IMR-90 (cell line): ENCODE measurements around the gene CD81. TPM values are rescaled to one million over a fixed set of nuclear protein-coding genes. Genes with fewer than 3 reads are reported as not detected.

Experiments used
- ATAC-seq: fragments of 200-7000 bp; cut with Tn5 transposase; 2 replicates; pipeline ENCODE4 v1.9.1; 2020; ENCODE audit warnings: low read depth, mild to moderate bottlenecking, moderate library complexity
- BruUV-seq: library from RNA; stranded (reverse); fragments of 400-500 nt; replicated peaks from 2 replicates; lab custom pipeline; 2021; lab: Mats Ljungman, UMichigan
- CTCF ChIA-PET: fragments of 300-600 bp; formaldehyde crosslinking; extraction: SDS; loops from one replicate; lab custom pipeline; 2021; ENCODE audit warnings: antibody characterized with exemption; lab: Yijun Ruan, JAX
- POLR2A ChIA-PET: fragments of 300-600 bp; sonication (Branson Sonifier 250); formaldehyde crosslinking; loops from one replicate; lab custom pipeline; 2022; ENCODE audit warnings: antibody characterized with exemption; ENCODE audit not compliant: unreplicated experiment; lab: Charles Lee
- DNase-seq: peaks from one replicate; pipeline ENCODE4 v3.0.0; 2013
- H2AFZ ChIP-seq: replicated peaks from 2 replicates; pipeline ENCODE3; 2013; ENCODE audit warnings: low read length, mild to moderate bottlenecking; ENCODE audit not compliant: poor library complexity
- H2AK5ac ChIP-seq: 2 replicates; pipeline ENCODE4 v1.6.1; 2013; ENCODE audit warnings: low read depth, low read length, inconsistent platforms
- H2AK9ac ChIP-seq: replicated peaks from 2 replicates; pipeline ENCODE3; 2013; ENCODE audit warnings: mild to moderate bottlenecking, low read depth, low read length, moderate library complexity; ENCODE audit not compliant: poor library complexity
- H2BK120ac ChIP-seq: 2 replicates; pipeline ENCODE4 v1.6.1; 2013; ENCODE audit warnings: low read depth, low read length, inconsistent platforms
- H2BK15ac ChIP-seq: 3 replicates; pipeline ENCODE4 v1.6.1; 2013; ENCODE audit warnings: low read depth, low read length, inconsistent platforms
- H2BK20ac ChIP-seq: 2 replicates; pipeline ENCODE4 v1.6.1; 2013; ENCODE audit warnings: low read depth, mild to moderate bottlenecking, inconsistent platforms, low read length, moderate library complexity
- H2BK5ac ChIP-seq: 2 replicates; pipeline ENCODE4 v1.6.1; 2013; ENCODE audit warnings: mild to moderate bottlenecking, low read depth, low read length, inconsistent platforms; ENCODE audit not compliant: poor library complexity, severe bottlenecking
- H3K14ac ChIP-seq: replicated peaks from 2 replicates; pipeline ENCODE4 v1.6.1; 2013; ENCODE audit warnings: low read depth, low read length, inconsistent platforms
- H3K18ac ChIP-seq: 2 replicates; pipeline ENCODE4 v1.6.1; 2013; ENCODE audit warnings: low read depth, low read length, control low read depth
- H3K23ac ChIP-seq: 2 replicates; pipeline ENCODE4 v1.6.1; 2013; ENCODE audit warnings: low read depth, low read length, inconsistent platforms
- H3K27ac ChIP-seq: 2 replicates; pipeline ENCODE4 v1.5.1; 2013; ENCODE audit warnings: mild to moderate bottlenecking, control low read depth, low read length; ENCODE audit not compliant: insufficient read depth
- H3K27me3 ChIP-seq: 2 replicates; pipeline ENCODE4 v1.6.1; 2013; ENCODE audit warnings: low read length; ENCODE audit not compliant: control insufficient read depth, insufficient read depth
- H3K36me3 ChIP-seq: 2 replicates; pipeline ENCODE4 v1.6.1; 2013; ENCODE audit warnings: low read length, mixed read lengths; ENCODE audit not compliant: control insufficient read depth, insufficient read depth
- H3K4ac ChIP-seq: 2 replicates; pipeline ENCODE4 v1.6.1; 2013; ENCODE audit warnings: low read depth, low read length, inconsistent platforms
- H3K4me1 ChIP-seq: 2 replicates; pipeline ENCODE4 v1.6.1; 2013; ENCODE audit warnings: low read length, mixed read lengths; ENCODE audit not compliant: control insufficient read depth, insufficient read depth
- H3K4me2 ChIP-seq: 2 replicates; pipeline ENCODE4 v1.6.1; 2013; ENCODE audit warnings: low read depth, mild to moderate bottlenecking, control low read depth, low read length, moderate library complexity
- H3K4me3 ChIP-seq: 2 replicates; pipeline ENCODE4 v1.5.1; 2013; ENCODE audit warnings: low read depth, mild to moderate bottlenecking, control low read depth, low read length, moderate library complexity; ENCODE audit not compliant: insufficient read depth
- H3K56ac ChIP-seq: 2 replicates; pipeline ENCODE4 v1.6.1; 2013; ENCODE audit warnings: low read length, inconsistent platforms; ENCODE audit not compliant: insufficient read depth; ENCODE audit errors: extremely low read depth
- H3K79me1 ChIP-seq, 2 experiments: 2 replicates each; pipeline ENCODE4 v1.6.1; 2013; ENCODE audit warnings: low read length in 2 of 2, inconsistent platforms in 1 of 2, low read depth in 1 of 2
- H3K9ac ChIP-seq: 2 replicates; pipeline ENCODE4 v1.6.1; 2013; ENCODE audit warnings: low read depth, low read length, control low read depth
- H3K9me1 ChIP-seq: 2 replicates; pipeline ENCODE4 v1.6.1; 2013; ENCODE audit warnings: low read length, inconsistent platforms; ENCODE audit not compliant: insufficient read depth
- H3K9me3 ChIP-seq: 2 replicates; pipeline ENCODE4 v1.6.1; 2013; ENCODE audit warnings: low read length; ENCODE audit not compliant: control insufficient read depth, insufficient read depth
- H4K20me1 ChIP-seq: 2 replicates; pipeline ENCODE4 v1.6.1; 2013; ENCODE audit warnings: low read length, inconsistent platforms; ENCODE audit not compliant: insufficient read depth
- H4K5ac ChIP-seq: 2 replicates; pipeline ENCODE4 v1.6.1; 2013; ENCODE audit warnings: mild to moderate bottlenecking, low read depth, low read length, control low read depth
- H4K8ac ChIP-seq, 2 experiments: 2 replicates each; pipeline ENCODE4 v1.6.1; 2013; ENCODE audit warnings: low read depth in 2 of 2, low read length in 2 of 2, control low read depth in 1 of 2, inconsistent platforms in 1 of 2
- H4K91ac ChIP-seq: 2 replicates; pipeline ENCODE4 v1.6.1; 2013; ENCODE audit warnings: low read depth, low read length, inconsistent platforms; ENCODE audit not compliant: insufficient read depth
- BHLHE40 ChIP-seq: fragments of 150-350 bp; IDR thresholded peaks from 2 replicates; pipeline ENCODE4 v1.6.1; 2016; ENCODE audit warnings: mild to moderate bottlenecking, low read depth, low read length
- CEBPB ChIP-seq: IDR thresholded peaks from 2 replicates; pipeline ENCODE4 v1.6.1; 2012; ENCODE audit warnings: low read depth, low read length, improper control_type of control experiment
- CHD1 ChIP-seq: IDR thresholded peaks from 2 replicates; pipeline ENCODE4 v1.6.1; 2012; ENCODE audit warnings: low read depth, low read length, improper control_type of control experiment
- FOS ChIP-seq: fragments of 150-350 bp; IDR thresholded peaks from 2 replicates; pipeline ENCODE4 v1.6.1; 2016; ENCODE audit warnings: low read depth, low read length
- MAFK ChIP-seq: IDR thresholded peaks from 2 replicates; pipeline ENCODE4 v1.6.1; 2012; ENCODE audit warnings: low read depth, low read length, improper control_type of control experiment
- MAZ ChIP-seq: IDR thresholded peaks from 2 replicates; pipeline ENCODE4 v1.6.1; 2012; ENCODE audit warnings: low read depth, mild to moderate bottlenecking, low read length, improper control_type of control experiment, moderate library complexity, borderline replicate concordance
- MXI1 ChIP-seq: IDR thresholded peaks from 2 replicates; pipeline ENCODE4 v1.6.1; 2012; ENCODE audit warnings: low read depth, mild to moderate bottlenecking, low read length, moderate library complexity, borderline replicate concordance
- NFE2L2 ChIP-seq: fragments of 150-350 bp; IDR thresholded peaks from 2 replicates; pipeline ENCODE4 v1.6.1; 2016; ENCODE audit warnings: low read depth, mild to moderate bottlenecking, low read length
- POLR2A ChIP-seq: IDR thresholded peaks from 2 replicates; pipeline ENCODE4 v1.6.1; 2012; ENCODE audit warnings: mild to moderate bottlenecking, low read depth, low read length
- RCOR1 ChIP-seq: IDR thresholded peaks from 2 replicates; pipeline ENCODE4 v1.6.1; 2012; ENCODE audit warnings: mild to moderate bottlenecking, low read length, improper control_type of control experiment; ENCODE audit not compliant: insufficient replicate concordance
- RFX5 ChIP-seq: IDR thresholded peaks from 2 replicates; pipeline ENCODE4 v1.8.0; 2012; ENCODE audit warnings: low read depth, mild to moderate bottlenecking, low read length, moderate library complexity
- SMC3 ChIP-seq: fragments of 150-350 bp; IDR thresholded peaks from 2 replicates; pipeline ENCODE4 v1.6.1; 2016; ENCODE audit warnings: low read depth, mild to moderate bottlenecking, antibody characterized with exemption, low read length, moderate library complexity
- WGBS, 2 experiments: methylation state at CpG; one replicate each; pipeline versions ENCODE4 v1.1.5 to v1.1.7; 2013; ENCODE audit warnings: missing lambda C conversion rate in 2 of 2; ENCODE audit not compliant: insufficient read length in 1 of 2; ENCODE audit errors: extremely low coverage in 2 of 2; 5-methylcytosine and 5-hydroxymethylcytosine counted together
- dilution Hi-C: fragments of 300-500 bp; cut with HindIII; formaldehyde crosslinking; loops from one replicate; pipeline ENCODE4 v1.14.3; 2018; ENCODE audit warnings: low sequenced_read_pairs; ENCODE audit not compliant: unreplicated experiment
- in situ Hi-C: fragments of 300-500 bp; cut with MboI; formaldehyde crosslinking; loops from 3 replicates; pipeline ENCODE4 v1.14.3; 2019; ENCODE audit warnings: low sequenced_read_pairs, inconsistent platforms, mixed read lengths
- intact Hi-C: fragments of 100-400 bp; cut with micrococcal nuclease; formaldehyde crosslinking; loops from 2 replicates; pipeline ENCODE4 v1.10.0; 2022
- polyA plus RNA-seq, 3 experiments: library from polyadenylated mRNA; depleted of rRNA; stranded (reverse); fragments of >200 nt; gene quantifications; 2 replicates each; pipeline ENCODE4 v1.2.3, GENCODE V29; 2012; ENCODE audit warnings: low replicate concordance in 1 of 3
- total RNA-seq: library from RNA; depleted of rRNA; stranded (reverse); fragments of >200 nt; gene quantifications from 2 replicates; pipeline ENCODE4 v1.2.3, GENCODE V29; 2012
- TF ChIP-seq, protein P1 (sequence below): conservative IDR thresholded peaks from 2 replicates; pipeline ENCODE4 v1.5.1; 2012; ENCODE audit warnings: mild to moderate bottlenecking, low read depth, low read length, improper control_type of control experiment

CD81 gene
- total and polyA plus RNA-seq, 2 of the 4 experiments (the other 2 are of a cell fraction) = 159 to 689 TPM

DNA sequence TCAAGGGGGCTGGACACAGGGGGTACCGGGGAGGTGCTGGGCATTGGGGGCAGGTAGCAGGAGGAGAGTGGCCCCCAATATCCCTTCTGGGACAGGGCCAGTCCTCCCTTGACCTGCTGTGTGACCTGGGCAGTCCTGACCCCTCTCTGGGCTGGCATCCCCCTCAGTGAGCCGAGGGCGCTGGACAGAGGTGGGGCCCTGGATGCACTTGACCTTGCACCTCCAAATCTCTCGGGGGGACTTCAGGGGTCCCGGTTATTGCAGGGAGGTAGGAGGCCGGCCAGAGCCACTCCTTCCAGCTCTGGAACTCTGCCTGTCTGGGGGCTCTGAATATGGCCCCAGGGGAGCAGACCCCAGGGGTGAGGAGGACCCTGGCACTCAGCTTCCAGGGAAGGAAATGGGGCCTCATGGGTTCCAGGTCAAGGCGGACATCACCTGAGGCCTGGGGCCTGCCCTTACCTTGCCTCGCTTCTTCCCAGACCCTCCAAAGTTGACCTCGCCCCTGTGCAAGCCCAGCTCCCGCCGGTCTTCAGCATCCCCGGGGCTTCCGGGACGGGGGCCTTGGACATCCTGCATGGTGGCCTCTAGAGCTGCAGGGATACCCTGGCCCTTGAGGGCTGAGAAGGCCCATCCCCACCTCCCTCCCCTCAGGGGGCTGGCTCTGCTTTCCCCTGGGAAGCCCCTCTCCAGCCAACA, 45.5 kb downstream of the CD81 start (continued):
- TF ChIP-seq RCOR1 = no peak

DNA sequence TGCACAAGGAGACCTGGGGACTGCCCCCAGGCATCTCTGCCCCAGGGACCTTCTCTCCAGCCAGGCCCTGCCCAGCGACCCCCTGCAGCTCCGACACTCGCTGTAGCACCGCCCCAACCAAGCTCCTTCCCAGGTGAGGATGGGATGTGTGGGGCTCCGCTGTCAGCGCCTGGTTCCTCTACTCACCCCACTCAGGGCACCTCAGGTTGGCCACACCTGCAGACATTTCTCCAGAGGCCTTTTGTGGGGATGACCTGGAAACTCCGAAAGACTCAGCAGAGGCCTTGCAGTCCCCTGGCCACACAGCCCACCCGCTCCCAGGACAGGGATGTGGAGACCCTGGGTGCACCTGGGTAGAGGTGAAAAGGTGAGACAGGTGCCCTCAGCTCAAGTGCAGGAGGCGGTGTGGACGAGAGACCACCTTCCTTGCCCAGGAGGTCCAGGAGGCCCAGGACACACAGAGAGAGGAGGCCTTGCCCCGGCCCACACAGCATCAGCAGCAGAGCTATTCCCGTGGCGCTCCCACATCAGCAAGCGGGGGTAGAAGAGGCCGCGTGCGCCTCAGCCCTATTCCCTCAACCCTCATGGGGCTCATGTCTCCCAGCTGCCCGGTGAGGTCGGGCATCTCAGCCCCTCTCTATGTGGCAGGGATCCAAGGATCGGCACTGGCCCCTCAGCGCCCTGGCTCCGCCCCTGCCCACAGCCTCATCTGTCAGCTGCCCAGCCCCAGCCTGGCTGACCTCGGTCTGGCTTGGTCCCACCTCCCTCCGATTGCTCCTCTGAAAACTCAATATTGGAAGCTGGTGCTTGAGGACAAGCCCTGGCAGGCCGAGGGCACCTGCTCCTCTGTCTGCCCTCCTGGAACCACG, 46.3 kb downstream of the CD81 start:
- Histone ChIP-seq H2AK5ac (no peak overlapping the region), H3K23ac (no peak overlapping the region), H3K18ac (no peak overlapping the region), H2BK15ac (no peak overlapping the region), H2BK20ac (no peak overlapping the region), H3K9me1 (no peaks in the 10 kb centered on the region), H3K4me3 (no peak overlapping the region), H3K27me3 (peaks cover 11% of the 10 kb centered on the region; the same call in 1 of the 2 replicates), H3K4me2 (no peak overlapping the region), H3K79me1 (no peaks in the 10 kb centered on the region), H3K56ac (no peak overlapping the region), H2BK120ac (no peak overlapping the region), H2BK5ac (no peak overlapping the region), H3K9ac (no peak overlapping the region), H3K9me3 (no peaks in the 10 kb centered on the region), H4K5ac (no peak overlapping the region), H3K14ac (no peak overlapping the region), H3K4ac (no peak overlapping the region), H2AFZ (no peak overlapping the region), H4K20me1 (no peaks in the 10 kb centered on the region), H3K27ac (no peak overlapping the region), H3K4me1 (no peaks in the 10 kb centered on the region), H4K8ac (no peak overlapping the region), H2AK9ac (no peak overlapping the region), H4K91ac (no peak overlapping the region), H3K36me3 (no peaks in the 10 kb centered on the region)
- DNase-seq = no peak
- intact Hi-C loops = no loop called here
- BruUV-seq = no TSS peak
- ChIA-PET POLR2A (no interaction called here), CTCF (interaction anchor here (1.1 kb wide), 1 partner anchor 109 kb away, joined by 3 read pairs; no protein-coding TSS in a partner anchor)
- in situ Hi-C loops = loop anchor here (10.0 kb wide), 1 partner anchor 471 kb away; no protein-coding TSS in a partner anchor
- ATAC-seq = no peak
- dilution Hi-C loops = no loop called here
- 48% methylated on average over 6 of the region's 26 CpGs; no CpG with 5 or more reads in 1 of the 2 experiments for WGBS, 2 experiments
- TF ChIP-seq NFE2L2 (no peak), CEBPB (no peak), SMC3 (no peak), BHLHE40 (no peak), RFX5 (no peak), MAZ (no peak), CHD1 (no peak), MAFK (no peak), POLR2A (no peak), MXI1 (no peak), FOS (no peak)
- TF ChIP-seq, protein P1, sequence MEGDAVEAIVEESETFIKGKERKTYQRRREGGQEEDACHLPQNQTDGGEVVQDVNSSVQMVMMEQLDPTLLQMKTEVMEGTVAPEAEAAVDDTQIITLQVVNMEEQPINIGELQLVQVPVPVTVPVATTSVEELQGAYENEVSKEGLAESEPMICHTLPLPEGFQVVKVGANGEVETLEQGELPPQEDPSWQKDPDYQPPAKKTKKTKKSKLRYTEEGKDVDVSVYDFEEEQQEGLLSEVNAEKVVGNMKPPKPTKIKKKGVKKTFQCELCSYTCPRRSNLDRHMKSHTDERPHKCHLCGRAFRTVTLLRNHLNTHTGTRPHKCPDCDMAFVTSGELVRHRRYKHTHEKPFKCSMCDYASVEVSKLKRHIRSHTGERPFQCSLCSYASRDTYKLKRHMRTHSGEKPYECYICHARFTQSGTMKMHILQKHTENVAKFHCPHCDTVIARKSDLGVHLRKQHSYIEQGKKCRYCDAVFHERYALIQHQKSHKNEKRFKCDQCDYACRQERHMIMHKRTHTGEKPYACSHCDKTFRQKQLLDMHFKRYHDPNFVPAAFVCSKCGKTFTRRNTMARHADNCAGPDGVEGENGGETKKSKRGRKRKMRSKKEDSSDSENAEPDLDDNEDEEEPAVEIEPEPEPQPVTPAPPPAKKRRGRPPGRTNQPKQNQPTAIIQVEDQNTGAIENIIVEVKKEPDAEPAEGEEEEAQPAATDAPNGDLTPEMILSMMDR = no peak
